ENCODE data around the gene ZNF493. TPM values are rescaled to one million over a fixed set of nuclear protein-coding genes. Genes with fewer than 3 reads are reported as not detected.

The ZNF493 gene
- total RNA-seq, 2 donors from 2014 or later: 7.7 to 8.3 TPM

- H3K4me3 ChIP-seq: peak overlapping the region; percentile 14 to 48
Measured at GRCh38 chr19:21463449-21464105, 66.6 kb downstream of the ZNF493 start.

DNA sequence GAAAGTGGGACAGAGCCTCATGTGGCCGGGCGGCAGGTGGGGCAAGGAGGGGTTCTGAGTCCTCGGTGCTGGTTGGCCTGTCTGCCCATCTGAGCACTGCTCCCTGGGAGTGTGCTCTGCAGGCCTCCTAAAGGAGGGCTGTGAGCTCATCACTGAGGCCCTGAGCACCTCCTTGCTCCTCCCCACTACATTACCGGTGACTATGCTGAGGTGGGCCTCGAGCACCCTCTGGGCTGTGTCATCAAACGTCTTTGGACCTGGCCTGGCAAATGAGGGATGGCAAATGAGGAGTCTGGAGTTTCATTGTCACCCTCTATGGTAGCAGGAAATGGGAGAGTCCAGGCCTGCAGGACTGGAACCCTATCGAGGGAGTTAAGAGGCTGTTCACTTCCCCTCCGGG lies 69.7 kb downstream of the ZNF493 start:
- no peaks in the 10 kb centered on the region for H3K36me3 ChIP-seq
- no peaks in the 10 kb centered on the region for H3K27me3 ChIP-seq
- TF ChIP-seq, protein P1, sequence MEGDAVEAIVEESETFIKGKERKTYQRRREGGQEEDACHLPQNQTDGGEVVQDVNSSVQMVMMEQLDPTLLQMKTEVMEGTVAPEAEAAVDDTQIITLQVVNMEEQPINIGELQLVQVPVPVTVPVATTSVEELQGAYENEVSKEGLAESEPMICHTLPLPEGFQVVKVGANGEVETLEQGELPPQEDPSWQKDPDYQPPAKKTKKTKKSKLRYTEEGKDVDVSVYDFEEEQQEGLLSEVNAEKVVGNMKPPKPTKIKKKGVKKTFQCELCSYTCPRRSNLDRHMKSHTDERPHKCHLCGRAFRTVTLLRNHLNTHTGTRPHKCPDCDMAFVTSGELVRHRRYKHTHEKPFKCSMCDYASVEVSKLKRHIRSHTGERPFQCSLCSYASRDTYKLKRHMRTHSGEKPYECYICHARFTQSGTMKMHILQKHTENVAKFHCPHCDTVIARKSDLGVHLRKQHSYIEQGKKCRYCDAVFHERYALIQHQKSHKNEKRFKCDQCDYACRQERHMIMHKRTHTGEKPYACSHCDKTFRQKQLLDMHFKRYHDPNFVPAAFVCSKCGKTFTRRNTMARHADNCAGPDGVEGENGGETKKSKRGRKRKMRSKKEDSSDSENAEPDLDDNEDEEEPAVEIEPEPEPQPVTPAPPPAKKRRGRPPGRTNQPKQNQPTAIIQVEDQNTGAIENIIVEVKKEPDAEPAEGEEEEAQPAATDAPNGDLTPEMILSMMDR (IDR thresholded peaks at IDR 0.05): no peak
- H3K27ac ChIP-seq: no peak overlapping the region
- no peaks in the 10 kb centered on the region for H3K9me3 ChIP-seq
- no peak for DNase-seq (ENCODE audit: low spot score)
- no peak overlapping the region for H3K4me3 ChIP-seq
- no peaks in the 10 kb centered on the region for H3K4me1 ChIP-seq

More at GRCh38 chr19:21463449-21464105, 66.6 kb downstream of the ZNF493 start:
- TF ChIP-seq, protein P1 (IDR thresholded peaks at IDR 0.05): no peak
- Histone ChIP-seq H3K36me3 (no peaks in the 10 kb centered on the region), H3K27me3 (no peaks in the 10 kb centered on the region), H3K27ac (no peak overlapping the region), H3K4me1 (no peaks in the 10 kb centered on the region), H3K9me3 (no peaks in the 10 kb centered on the region)
- DNase-seq (ENCODE audit: low spot score): peak; percentile 56

GRCh38 chr19:21468791-21469190 lies 71.9 kb downstream of the ZNF493 start:
- H3K27me3 ChIP-seq: no peaks in the 10 kb centered on the region
- no peaks in the 10 kb centered on the region for H3K9me3 ChIP-seq
- TF ChIP-seq, protein P1 (IDR thresholded peaks at IDR 0.05): no peak
- DNase-seq (ENCODE audit: low spot score): no peak
- no peaks in the 10 kb centered on the region for H3K4me1 ChIP-seq
- H3K4me3 ChIP-seq: no peak overlapping the region
- no peaks in the 10 kb centered on the region for H3K36me3 ChIP-seq
- no peak overlapping the region for H3K27ac ChIP-seq

GRCh38 chr19:21472507-21472906 lies 75.6 kb downstream of the ZNF493 start:
- Histone ChIP-seq H3K4me1 (peaks cover 0 to 12% of the 10 kb centered on the region in 2 donors), H3K36me3 (no peaks in the 10 kb centered on the region), H3K27me3 (no peaks in the 10 kb centered on the region), H3K4me3 (no peak overlapping the region), H3K9me3 (no peaks in the 10 kb centered on the region), H3K27ac (no peak overlapping the region)
- TF ChIP-seq, protein P1 (IDR thresholded peaks at IDR 0.05): no peak
- DNase-seq (ENCODE audit: low spot score): no peak

DNA sequence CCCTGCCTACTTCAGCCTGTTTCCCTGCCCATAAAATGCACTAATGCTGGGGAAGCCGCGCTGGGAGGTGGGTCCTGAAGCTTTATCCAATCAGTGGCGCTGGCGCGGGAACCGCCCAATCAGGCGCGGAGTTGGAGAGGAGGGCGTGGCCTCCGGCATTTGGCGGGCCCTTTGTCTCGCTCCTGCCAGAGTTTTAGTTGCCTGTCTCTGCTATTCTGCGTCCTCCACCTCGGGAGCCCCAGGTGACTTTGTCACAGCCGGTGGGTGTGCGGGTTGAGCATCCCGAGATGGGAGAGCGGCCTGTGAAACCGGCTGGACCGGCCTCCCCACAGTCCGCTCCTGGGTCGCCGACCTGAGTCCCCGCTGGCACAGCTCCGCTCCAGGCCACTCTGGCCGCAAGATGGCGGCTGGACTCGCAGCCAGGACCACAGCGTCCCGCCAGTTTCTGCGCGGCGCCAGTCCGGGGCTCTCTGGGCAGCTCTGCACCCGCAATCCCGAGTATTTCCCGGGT lies 77.8 kb downstream of the ZNF493 start:
- DNase-seq (ENCODE audit: low spot score): peak; percentile 88
- H3K9me3 ChIP-seq: no peaks in the 10 kb centered on the region
- H3K36me3 ChIP-seq: no peaks in the 10 kb centered on the region
- H3K27me3 ChIP-seq: no peaks in the 10 kb centered on the region
- peak overlapping the region; percentile 11 to 60 for H3K4me3 ChIP-seq
- peaks cover 0 to 12% of the 10 kb centered on the region in 2 donors for H3K4me1 ChIP-seq
- TF ChIP-seq, protein P1 (IDR thresholded peaks at IDR 0.05): peak in 1 of 2 donors; percentile 56
- H3K27ac ChIP-seq: no peak overlapping the region

Other genes starting within 250 kb of the ZNF493 start
- 1 to 10 TPM; 3.6 to 6.3 TPM for gene ZNF708, start 67.7 kb upstream of the ZNF493 start, total RNA-seq
- gene ZNF738, start 38.1 kb upstream of the ZNF493 start, total RNA-seq: 1 to 10 TPM; 2.2 to 2.3 TPM
- 1 to 10 TPM; 7.2 to 9.8 TPM for gene ZNF429, start 108.5 kb downstream of the ZNF493 start, total RNA-seq

All from right atrium auricular region (tissue), 2 donors.